ENCODE measurements around the gene STC2. TPM values are rescaled to one million over a fixed set of nuclear protein-coding genes. Genes with fewer than 3 reads are reported as not detected.

STC2 gene
- total and polyA plus RNA-seq, 2 of the 4 experiments (the other 2 are of a cell fraction): 87.5 to 270 TPM

DNA sequence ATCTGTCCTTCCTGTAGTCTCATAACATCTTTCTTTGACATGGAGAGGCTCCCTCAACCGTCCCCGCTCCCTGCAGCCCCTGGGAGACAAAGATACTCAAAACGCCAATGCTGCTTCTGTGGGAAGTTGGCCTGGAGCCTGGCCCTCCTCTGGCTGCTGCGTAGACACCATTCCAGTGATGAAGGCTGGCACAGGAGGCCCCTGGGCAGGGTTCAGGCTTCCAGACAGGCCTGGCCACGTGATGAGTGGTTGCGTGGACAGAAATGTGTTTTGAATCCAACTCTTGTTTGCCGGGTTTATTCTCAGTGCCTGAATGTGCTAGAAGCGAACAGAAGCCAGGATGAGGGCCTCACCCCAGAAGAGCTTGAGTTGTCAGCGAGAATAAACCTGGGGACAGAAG lies 50.0 kb downstream of the STC2 start:
- no peaks in the 10 kb centered on the region for H3K4me1 ChIP-seq (ENCODE audit: control insufficient read depth, insufficient read depth, low read length)

More for the DNA sequence above, 50.0 kb downstream of the STC2 start:
- Histone ChIP-seq H4K5ac (ENCODE audit: low read depth, low read length) (no peak overlapping the region), H3K9me3 (ENCODE audit: control insufficient read depth, insufficient read depth, low read length) (peaks cover 6% of the 10 kb centered on the region), H2AK5ac (ENCODE audit: low read depth, low read length) (no peak overlapping the region), H3K4me2 (ENCODE audit: low read depth, low read length) (no peak overlapping the region), H2AFZ (replicated peaks; ENCODE audit: low read length, poor library complexity) (no peak overlapping the region), H3K27ac (ENCODE audit: insufficient read depth, low read length) (no peak overlapping the region), H2BK120ac (ENCODE audit: low read depth, low read length) (no peak overlapping the region), H3K9ac (ENCODE audit: low read depth, low read length) (no peak overlapping the region), H4K8ac (ENCODE audit: low read depth in 2 of 2, low read length in 2 of 2) (no peak overlapping the region), H3K9me1 (ENCODE audit: insufficient read depth, low read length) (no peaks in the 10 kb centered on the region), H2BK20ac (ENCODE audit: low read depth, low read length) (no peak overlapping the region), H2BK5ac (ENCODE audit: low read depth, low read length, poor library complexity, severe bottlenecking) (no peak overlapping the region), H3K27me3 (ENCODE audit: control insufficient read depth, insufficient read depth, low read length) (peaks cover 46% of the 10 kb centered on the region), H3K23ac (ENCODE audit: low read depth, low read length) (no peak overlapping the region), H3K79me1 (ENCODE audit: low read depth in 1 of 2, low read length in 2 of 2) (no peaks in the 10 kb centered on the region), H3K18ac (ENCODE audit: low read depth, low read length) (no peak overlapping the region), H3K56ac (ENCODE audit: extremely low read depth, insufficient read depth, low read length) (no peak overlapping the region), H3K4me3 (ENCODE audit: insufficient read depth, low read depth, low read length) (no peak overlapping the region), H3K4ac (ENCODE audit: low read depth, low read length) (no peak overlapping the region), H3K36me3 (ENCODE audit: control insufficient read depth, insufficient read depth, low read length) (no peaks in the 10 kb centered on the region), H4K91ac (ENCODE audit: insufficient read depth, low read depth, low read length) (no peak overlapping the region), H3K14ac (replicated peaks; ENCODE audit: low read depth, low read length) (no peak overlapping the region), H4K20me1 (ENCODE audit: insufficient read depth, low read length) (no peaks in the 10 kb centered on the region), H2AK9ac (replicated peaks; ENCODE audit: low read depth, low read length, poor library complexity) (no peak overlapping the region), H2BK15ac (ENCODE audit: low read depth, low read length) (no peak overlapping the region)
- BruUV-seq (replicated peaks): no TSS peak
- in situ Hi-C loops (cut with MboI; ENCODE audit: low sequenced_read_pairs) (loop anchor here (25.0 kb wide), 1 partner anchor 1034 kb away; no protein-coding TSS in a partner anchor), intact Hi-C loops (cut with micrococcal nuclease) (no loop called here), dilution Hi-C loops (cut with HindIII; ENCODE audit: low sequenced_read_pairs, unreplicated experiment) (no loop called here)
- ATAC-seq (ENCODE audit: low read depth) (no peak), DNase-seq (no peak)
- TF ChIP-seq NFE2L2 (IDR thresholded peaks at IDR 0.05; ENCODE audit: low read depth, low read length): no peak
- no peak for TF ChIP-seq ELK1 (IDR thresholded peaks at IDR 0.05; ENCODE audit: borderline replicate concordance, low read depth, low read length)
- no peak for TF ChIP-seq RAD21 (IDR thresholded peaks at IDR 0.05; ENCODE audit: low read length)
- no peak for TF ChIP-seq MAZ (IDR thresholded peaks at IDR 0.05; ENCODE audit: borderline replicate concordance, low read depth, low read length)
- TF ChIP-seq FOS (IDR thresholded peaks at IDR 0.05; ENCODE audit: low read depth, low read length): no peak
- no peak for TF ChIP-seq SMC3 (IDR thresholded peaks at IDR 0.05; ENCODE audit: low read depth, low read length)
- TF ChIP-seq RFX5 (IDR thresholded peaks at IDR 0.05; ENCODE audit: low read depth, low read length): no peak
- TF ChIP-seq CHD1 (IDR thresholded peaks at IDR 0.05; ENCODE audit: low read depth, low read length): no peak
- no peak for TF ChIP-seq RCOR1 (IDR thresholded peaks at IDR 0.05; ENCODE audit: insufficient replicate concordance, low read length)
- no peak for TF ChIP-seq MXI1 (IDR thresholded peaks at IDR 0.05; ENCODE audit: borderline replicate concordance, low read depth, low read length)
- TF ChIP-seq, protein P1, sequence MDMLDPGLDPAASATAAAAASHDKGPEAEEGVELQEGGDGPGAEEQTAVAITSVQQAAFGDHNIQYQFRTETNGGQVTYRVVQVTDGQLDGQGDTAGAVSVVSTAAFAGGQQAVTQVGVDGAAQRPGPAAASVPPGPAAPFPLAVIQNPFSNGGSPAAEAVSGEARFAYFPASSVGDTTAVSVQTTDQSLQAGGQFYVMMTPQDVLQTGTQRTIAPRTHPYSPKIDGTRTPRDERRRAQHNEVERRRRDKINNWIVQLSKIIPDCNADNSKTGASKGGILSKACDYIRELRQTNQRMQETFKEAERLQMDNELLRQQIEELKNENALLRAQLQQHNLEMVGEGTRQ (IDR thresholded peaks at IDR 0.05; ENCODE audit: low read depth, low read length): no peak
- no peak for TF ChIP-seq CTCF (conservative IDR thresholded peaks at IDR 0.05; ENCODE audit: low read depth, low read length)
- no peak for TF ChIP-seq POLR2A (IDR thresholded peaks at IDR 0.05; ENCODE audit: low read depth, low read length)
- ChIA-PET POLR2A (ENCODE audit: unreplicated experiment) (no interaction called here), CTCF (interaction anchor here (0.6 kb wide), 1 partner anchor 571 kb away, joined by 3 read pairs; no protein-coding TSS in a partner anchor)
- 48% methylated on average over 4 of the region's 9 CpGs; no CpG with 5 or more reads in 1 of the 2 experiments for WGBS, 2 experiments (ENCODE audit: extremely low coverage in 2 of 2, insufficient read length in 1 of 2)

Measured in IMR-90 (cell line).